ENCODE results near the gene MMP20. TPM values are rescaled to one million over a fixed set of nuclear protein-coding genes. Genes with fewer than 3 reads are reported as not detected.

Gene MMP20
- total RNA-seq, 1 donor from 2014 or later = not detected

DNA sequence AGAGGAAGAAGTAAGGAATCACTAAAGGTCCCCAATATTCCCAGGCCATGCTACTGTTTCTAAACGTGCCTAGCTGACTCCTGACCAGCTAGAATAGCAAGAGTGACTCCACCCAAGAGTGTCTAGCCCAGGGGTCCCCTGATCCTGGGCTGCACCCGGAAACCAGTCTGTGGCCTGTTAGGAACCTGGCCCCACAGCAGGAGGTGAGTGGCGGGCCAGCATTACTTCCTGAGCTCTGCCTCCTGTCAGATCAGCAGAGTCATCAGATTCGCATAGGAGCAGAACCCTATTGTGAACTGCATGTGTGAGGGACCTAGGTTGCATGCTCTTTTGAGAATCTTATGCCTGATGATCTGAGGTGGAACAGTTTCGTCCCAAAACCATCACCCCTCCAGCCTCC is 2.0 kb downstream of the MMP20 start:
- FAIRE-seq (no peak), DNase-seq (ENCODE audit: low spot score in 2 of 2) (no peak)

DNA sequence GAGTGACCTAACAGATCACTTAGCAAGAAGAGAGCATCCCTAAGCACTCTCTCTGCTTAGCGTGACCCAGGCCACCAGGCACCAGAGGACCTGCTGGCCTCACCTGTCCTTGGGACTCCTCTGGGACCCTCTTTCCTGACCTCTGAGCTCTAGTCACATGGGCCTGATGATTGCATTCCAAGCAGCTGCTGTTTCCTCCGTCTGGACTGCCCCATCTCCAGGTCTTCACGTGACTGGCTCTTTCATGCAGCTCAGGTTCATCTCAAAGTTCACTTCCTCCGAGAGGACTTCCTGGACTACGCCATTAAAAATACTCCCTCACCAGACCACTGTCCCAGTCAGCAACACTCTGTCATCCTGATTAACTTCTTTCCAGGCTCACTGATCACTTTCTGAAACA is 2.9 kb downstream of the MMP20 start:
- DNase-seq (ENCODE audit: low spot score in 2 of 2) (no peak), FAIRE-seq (no peak)

- FAIRE-seq (no peak), DNase-seq (ENCODE audit: low spot score in 2 of 2) (no peak)
Measured at GRCh38 chr11:102620818-102621561, 4.1 kb downstream of the MMP20 start.

DNA sequence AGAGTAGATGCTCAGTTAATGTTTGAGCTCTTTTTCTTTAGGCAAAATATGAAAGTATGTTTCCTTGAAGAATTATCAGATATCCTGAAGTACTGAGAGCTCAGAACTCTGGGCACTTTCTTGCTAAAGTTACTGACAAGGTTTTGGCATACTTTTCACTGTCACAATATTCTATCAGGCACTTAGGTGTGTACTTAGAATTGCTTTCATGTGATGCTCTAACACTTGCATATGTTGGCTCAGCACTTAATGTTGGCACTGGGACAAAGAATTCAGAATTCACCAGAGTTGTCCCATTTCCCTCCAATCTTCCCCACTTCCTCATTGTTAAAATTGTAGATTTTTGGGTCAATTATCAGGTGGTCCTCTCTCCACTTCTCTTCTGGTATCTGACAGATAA is 5.0 kb downstream of the MMP20 start:
- FAIRE-seq = no peak

DNA sequence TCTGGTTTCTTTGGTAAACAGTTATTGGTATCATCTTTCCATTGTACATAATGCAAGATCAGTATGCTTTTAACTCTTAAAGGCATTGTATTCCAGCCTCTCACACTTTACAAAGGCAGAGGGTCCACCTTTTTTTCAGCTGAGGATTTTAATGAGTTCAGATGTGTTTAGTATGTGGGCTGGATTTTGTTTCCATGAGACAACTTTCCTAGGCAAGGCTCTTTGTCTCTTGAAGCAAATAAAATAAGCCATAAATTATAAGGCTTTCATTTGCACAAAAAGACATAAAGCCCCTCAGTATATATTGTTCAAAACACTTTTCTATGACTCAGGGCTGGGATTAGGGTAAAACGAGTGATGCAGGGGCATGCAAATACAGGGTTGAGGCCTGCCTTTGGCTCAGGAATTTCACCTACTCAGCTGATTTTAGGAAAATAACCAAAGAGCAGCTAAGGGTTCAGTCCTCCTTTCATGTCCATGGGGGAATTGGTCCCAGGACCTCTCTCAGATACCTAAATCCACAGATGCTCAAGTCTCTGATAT is 7.6 kb downstream of the MMP20 start:
- FAIRE-seq = no peak

More for the DNA sequence above, 5.0 kb downstream of the MMP20 start:
- no peak for DNase-seq (ENCODE audit: low spot score in 2 of 2)

DNA sequence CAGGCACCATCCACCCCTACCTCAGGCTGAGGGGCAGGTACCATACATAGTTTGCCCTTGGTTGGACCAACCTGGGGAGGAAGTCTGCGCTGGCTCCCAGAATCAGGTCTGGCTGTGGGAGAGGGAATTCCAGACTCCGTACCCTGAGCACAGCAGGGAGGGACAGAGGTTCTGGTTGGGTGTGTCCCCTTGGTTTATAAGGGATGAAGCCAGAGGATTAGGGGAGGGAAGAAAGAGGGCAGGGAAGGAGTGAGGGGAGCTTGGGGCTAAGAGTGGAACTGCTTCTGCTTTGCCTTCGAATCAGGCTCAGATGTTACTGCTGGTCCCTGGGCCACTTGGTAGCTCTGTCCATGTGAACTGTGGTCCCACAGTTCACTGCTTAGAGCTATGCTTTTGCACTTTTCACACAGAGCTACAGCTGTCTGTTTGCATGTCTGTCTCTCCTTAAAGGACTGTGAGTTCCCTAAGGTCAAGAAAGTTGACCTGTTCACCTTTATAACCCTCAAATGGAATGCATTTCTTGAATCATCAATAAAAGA is 9.2 kb downstream of the MMP20 start:
- no peak for FAIRE-seq
- no peak for DNase-seq (ENCODE audit: low spot score in 2 of 2)

More for the DNA sequence above, 7.6 kb downstream of the MMP20 start:
- DNase-seq (ENCODE audit: low spot score in 2 of 2) = no peak

DNA sequence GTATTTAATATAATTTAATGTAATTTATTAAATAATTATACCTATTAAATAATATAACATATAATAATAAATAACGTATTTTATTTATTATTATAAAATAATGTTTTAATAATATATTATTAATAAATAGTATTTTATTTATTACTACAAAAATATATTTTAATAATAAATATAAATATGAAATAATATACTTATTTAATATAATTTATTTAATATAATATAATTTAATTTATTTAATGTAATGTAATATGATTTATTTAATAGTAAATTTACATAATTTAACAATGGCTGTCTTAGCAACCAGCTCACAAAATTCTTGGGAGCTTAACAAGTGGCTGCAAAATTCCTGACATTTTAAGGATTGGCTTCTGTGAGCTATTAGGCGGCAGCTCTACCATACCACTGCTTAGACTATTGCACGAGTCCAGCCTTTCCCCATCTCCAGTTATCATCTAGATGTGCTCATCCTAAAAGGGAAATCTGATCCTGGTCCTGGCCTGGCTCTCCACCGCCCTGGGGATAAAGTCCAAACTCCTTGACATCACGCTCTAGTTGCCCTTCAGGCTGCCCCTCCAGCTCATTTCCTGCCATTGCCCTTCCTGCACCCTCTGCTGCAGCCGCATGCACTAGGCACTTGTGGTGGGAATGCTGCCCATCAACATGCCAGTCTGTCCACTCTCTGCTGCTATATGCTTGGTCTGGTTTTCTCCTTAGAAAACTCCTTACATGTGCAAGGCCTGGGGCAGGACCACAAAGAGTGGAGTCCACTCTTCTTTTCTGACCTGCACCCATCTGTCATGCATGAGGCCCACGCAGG is 9.8 kb downstream of the MMP20 start:
- FAIRE-seq = peak; percentile 99
- no peak for DNase-seq (ENCODE audit: low spot score in 2 of 2)

DNA sequence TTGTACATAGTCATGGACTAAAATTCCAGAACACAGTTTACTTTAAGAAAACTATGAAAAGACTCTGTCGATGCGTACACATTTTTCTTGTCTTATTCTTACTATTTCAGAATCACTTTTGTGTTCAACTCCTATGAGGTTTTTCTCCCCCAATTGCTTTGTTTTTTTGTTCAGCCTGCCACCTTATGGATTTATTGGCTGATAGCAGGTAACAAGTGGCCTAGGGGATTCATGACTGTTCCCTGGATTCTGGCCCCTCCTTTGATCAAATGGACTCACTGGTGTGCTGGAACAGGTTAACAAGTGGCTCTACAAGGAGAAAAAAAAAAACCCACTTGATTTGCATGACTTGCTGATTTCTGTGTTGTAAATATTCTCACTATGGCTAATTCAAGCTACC is 10.6 kb downstream of the MMP20 start:
- FAIRE-seq (no peak), DNase-seq (ENCODE audit: low spot score in 2 of 2) (no peak)

- no peak for DNase-seq (ENCODE audit: low spot score in 2 of 2)
Measured at GRCh38 chr11:102614031-102614430, 11.1 kb downstream of the MMP20 start.

DNA sequence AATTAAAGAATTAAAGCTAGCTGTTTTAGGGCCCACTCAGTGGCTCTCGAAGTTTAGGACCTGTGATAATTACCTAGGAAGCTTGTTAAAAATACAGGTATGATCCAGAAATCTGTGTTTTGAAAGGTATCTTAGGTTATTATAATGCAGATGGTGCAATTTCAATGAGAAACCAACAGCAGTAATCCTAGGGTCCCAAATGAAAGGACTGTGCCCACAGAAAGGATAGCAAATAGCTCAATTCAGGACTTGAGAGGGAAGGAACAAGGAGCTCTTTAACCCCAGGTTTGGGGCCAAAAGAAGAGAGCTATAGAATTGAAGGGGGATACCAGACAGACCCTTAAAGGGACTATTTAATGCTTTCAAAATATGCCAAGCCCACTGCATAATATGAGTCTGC is 11.7 kb downstream of the MMP20 start:
- DNase-seq (ENCODE audit: low spot score in 2 of 2) (no peak), FAIRE-seq (no peak)

More at GRCh38 chr11:102614031-102614430, 11.1 kb downstream of the MMP20 start:
- FAIRE-seq = no peak

DNA sequence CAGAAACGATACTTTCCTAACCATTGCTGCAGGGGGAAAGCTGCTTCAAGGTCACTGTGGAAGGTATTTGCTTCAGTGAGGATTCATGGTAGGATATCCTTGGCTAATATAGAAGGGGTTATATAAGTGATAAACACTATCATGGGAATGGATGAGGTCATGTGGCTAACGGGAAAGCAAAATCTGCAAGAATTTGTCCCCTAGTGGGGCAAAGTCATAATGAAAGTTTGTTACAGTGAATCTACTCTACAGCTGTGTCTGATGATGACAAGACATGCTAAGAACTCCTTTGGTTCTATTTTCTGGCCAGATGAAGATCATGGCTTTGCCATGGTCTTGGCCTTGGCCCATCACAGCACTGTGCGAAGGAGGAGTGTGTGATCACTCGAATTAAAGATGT is 13.8 kb downstream of the MMP20 start:
- DNase-seq (ENCODE audit: low spot score in 2 of 2) (no peak), FAIRE-seq (no peak)

DNA sequence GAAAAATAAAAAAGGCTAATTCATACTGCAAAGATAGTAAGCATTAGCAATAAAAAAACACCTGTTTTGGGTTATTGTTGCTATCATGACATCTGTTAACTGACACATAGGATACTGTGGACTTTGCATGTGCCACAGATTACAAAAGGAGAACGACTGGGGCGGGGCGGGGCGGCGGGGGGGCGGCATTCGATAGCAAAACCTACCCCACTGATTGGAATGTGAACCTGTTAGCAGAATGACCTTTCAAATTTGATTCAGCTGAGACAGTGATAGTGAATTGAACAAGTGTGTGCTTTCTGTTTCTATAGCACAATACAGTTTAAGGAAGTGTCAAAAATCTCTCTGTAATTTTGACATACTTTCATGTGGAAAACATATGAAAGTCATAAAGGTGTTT is 14.9 kb downstream of the MMP20 start:
- DNase-seq (ENCODE audit: low spot score in 2 of 2) (no peak), FAIRE-seq (no peak)

- DNase-seq (ENCODE audit: low spot score in 2 of 2) (no peak), FAIRE-seq (no peak)
Measured at GRCh38 chr11:102608699-102609098, 16.4 kb downstream of the MMP20 start.

GRCh38 chr11:102604875-102605274 is 20.3 kb downstream of the MMP20 start:
- DNase-seq (ENCODE audit: low spot score in 2 of 2) (no peak), FAIRE-seq (no peak)

DNA sequence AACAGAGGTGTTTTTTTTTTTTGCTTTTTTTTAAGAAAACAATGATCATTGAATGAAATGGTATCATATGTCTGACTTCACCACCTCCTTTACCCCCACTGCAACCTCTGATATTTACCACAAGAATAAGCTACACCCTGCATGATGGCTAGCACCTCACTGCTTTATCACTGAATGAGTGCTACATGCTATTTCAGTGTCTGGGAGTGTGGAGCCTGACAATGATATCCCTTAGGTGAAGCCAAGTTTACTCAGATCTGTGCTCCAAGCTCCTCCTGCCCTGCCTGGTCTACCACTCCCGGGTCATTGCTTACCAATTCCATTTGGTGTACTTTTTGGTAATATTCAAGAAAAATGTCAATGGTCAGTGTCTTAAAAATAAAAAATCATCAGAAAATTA is 21.1 kb downstream of the MMP20 start:
- no peak for DNase-seq (ENCODE audit: low spot score in 2 of 2)
- FAIRE-seq = no peak

DNA sequence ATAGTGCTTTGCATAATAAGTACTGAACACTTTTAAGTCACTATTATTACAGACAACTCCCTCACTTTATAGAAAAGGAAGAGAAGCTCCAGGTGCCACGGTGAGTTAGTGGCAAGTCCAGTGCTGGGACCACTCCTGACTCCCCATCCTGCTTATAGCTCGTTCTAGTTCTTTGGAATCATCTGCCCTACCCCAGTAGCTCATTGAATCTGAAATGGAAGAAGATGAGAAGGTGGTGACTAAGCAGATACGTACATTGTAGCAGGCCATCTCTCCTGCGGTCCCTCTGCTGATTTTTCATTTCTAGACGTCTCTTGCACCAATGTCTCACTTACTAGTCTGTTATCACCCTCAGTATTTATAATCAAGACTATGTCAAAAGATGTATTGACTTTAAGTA is 21.6 kb downstream of the MMP20 start:
- DNase-seq (ENCODE audit: low spot score in 2 of 2) (no peak), FAIRE-seq (no peak)

DNA sequence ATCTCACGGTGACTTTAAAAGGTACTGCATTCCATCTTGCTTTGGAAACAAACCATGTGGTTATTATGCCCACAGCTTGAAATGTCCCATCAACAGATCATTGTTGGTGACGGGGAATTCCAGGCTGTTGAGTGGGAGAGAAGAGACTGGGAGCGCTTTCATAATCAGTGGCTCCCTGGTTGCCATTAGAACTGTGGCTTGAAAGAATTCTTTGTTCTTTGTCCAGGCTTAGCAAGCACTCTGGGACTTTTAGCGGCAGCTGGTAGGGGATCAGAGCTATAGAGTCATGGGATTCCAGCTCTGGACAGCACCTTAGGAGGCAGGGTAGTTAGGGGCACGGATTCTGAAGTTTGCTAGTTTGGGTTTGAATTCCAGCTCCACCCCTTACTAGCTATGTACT is 22.0 kb downstream of the MMP20 start:
- FAIRE-seq = peak; percentile 76
- DNase-seq (ENCODE audit: low spot score in 2 of 2) = peak; percentile 22 to 34

GRCh38 chr11:102600666-102601065 is 24.5 kb downstream of the MMP20 start:
- FAIRE-seq = no peak

DNA sequence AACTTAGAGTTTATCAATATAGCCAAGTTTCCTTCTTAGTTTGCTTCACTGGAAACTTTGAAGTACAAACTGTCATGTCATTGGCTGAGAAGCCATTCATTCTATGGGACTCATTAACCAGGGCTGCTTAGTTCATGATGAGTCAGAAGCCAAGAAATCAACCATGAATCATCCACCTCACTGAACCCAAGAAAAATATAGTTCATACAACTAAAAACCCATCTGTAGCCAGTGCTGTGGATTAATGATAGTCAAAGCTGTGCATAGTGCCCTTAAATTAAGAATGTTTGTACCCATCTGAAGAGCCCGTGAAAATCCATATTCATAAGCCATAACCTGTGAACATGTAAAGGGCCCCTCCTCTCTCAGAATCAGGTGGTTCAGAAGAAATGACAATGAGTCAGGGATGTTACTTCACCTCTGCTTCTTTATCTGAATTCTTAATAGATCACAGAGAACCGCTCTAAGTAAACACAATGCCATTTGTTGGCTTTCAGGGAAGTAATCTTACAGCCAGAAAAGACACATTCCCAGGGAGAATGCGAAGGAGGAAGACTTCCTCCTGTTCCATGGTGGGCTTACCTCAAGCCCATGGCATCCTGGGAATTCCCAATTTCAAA is 25.4 kb downstream of the MMP20 start:
- FAIRE-seq (no peak), DNase-seq (ENCODE audit: low spot score in 2 of 2) (no peak)

More at GRCh38 chr11:102600666-102601065, 24.5 kb downstream of the MMP20 start:
- no peak for DNase-seq (ENCODE audit: low spot score in 2 of 2)

GRCh38 chr11:102598272-102598671 is 26.9 kb downstream of the MMP20 start:
- DNase-seq (ENCODE audit: low spot score in 2 of 2) = no peak

DNA sequence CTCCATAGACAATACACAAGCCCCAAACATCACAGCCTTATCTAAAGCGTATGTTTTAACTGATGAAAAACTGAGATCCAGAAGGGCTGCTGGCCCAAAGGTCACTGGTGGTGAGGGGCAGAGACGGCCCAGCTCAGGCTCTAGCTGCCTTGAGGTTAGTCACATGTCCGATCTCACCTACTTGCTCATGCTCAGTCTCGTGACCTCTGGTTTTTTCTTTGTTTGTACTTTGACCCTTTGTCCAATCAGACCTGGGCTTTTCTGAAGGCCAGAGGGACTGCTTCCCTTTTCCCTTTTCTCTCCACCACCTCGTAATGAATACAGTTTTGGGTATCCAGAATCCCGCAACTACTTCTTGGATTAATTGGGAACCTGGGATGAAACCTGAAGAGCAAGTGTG is 28.6 kb downstream of the MMP20 start:
- DNase-seq (ENCODE audit: low spot score in 2 of 2) = no peak
- FAIRE-seq = no peak

More at GRCh38 chr11:102598272-102598671, 26.9 kb downstream of the MMP20 start:
- FAIRE-seq = no peak

Measured in frontal cortex (tissue), 4 donors.